ENCODE measurements around the gene RNF111. TPM values are rescaled to one million over a fixed set of nuclear protein-coding genes. Genes with fewer than 3 reads are reported as not detected.

The RNF111 gene
- total and polyA plus RNA-seq, 9 of the 15 experiments (the other 6 are each of a cell fraction or from before 2014, with no cell fraction given), result 7.9 to 26.0 (median 14.4) TPM

DNA sequence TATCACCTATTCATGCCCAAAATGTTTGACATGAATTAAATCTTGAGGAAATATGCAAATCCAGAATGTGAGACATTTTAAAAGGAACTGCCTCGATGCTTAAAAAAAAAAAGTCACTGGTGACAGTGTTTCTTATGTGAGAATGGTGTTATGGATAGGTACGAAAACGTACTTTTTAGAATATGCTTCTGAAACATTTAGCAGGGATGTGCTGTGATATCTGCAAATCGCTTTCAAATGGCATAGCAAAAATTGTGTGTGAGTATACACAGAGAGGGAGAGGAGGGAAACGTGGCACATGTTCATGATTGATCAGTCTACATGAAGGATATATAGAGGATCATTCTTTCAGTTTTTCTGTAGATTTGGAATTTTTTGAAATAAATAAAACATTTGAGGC is 133.5 kb downstream of the RNF111 start (continued):
- TF ChIP-seq ARID3A (IDR thresholded peaks at IDR 0.05; ENCODE audit: borderline replicate concordance, low read depth, low read length) (no peak), NONO (IDR thresholded peaks at IDR 0.05; ENCODE audit: low read depth in 2 of 2, low read length in 1 of 2) (no peak), E2F3 (CRISPR knock-in tag; IDR thresholded peaks at IDR 0.05) (no peak), ILK (tag; IDR thresholded peaks at IDR 0.05; ENCODE audit: borderline replicate concordance, low read depth) (no peak), HNRNPL (IDR thresholded peaks at IDR 0.05; ENCODE audit: low read depth, low read length) (no peak), XRCC3 (IDR thresholded peaks at IDR 0.05) (no peak), RBM25 (IDR thresholded peaks at IDR 0.05; ENCODE audit: low read depth, low read length, severe bottlenecking) (no peak)
- TF ChIP-seq, protein P1, sequence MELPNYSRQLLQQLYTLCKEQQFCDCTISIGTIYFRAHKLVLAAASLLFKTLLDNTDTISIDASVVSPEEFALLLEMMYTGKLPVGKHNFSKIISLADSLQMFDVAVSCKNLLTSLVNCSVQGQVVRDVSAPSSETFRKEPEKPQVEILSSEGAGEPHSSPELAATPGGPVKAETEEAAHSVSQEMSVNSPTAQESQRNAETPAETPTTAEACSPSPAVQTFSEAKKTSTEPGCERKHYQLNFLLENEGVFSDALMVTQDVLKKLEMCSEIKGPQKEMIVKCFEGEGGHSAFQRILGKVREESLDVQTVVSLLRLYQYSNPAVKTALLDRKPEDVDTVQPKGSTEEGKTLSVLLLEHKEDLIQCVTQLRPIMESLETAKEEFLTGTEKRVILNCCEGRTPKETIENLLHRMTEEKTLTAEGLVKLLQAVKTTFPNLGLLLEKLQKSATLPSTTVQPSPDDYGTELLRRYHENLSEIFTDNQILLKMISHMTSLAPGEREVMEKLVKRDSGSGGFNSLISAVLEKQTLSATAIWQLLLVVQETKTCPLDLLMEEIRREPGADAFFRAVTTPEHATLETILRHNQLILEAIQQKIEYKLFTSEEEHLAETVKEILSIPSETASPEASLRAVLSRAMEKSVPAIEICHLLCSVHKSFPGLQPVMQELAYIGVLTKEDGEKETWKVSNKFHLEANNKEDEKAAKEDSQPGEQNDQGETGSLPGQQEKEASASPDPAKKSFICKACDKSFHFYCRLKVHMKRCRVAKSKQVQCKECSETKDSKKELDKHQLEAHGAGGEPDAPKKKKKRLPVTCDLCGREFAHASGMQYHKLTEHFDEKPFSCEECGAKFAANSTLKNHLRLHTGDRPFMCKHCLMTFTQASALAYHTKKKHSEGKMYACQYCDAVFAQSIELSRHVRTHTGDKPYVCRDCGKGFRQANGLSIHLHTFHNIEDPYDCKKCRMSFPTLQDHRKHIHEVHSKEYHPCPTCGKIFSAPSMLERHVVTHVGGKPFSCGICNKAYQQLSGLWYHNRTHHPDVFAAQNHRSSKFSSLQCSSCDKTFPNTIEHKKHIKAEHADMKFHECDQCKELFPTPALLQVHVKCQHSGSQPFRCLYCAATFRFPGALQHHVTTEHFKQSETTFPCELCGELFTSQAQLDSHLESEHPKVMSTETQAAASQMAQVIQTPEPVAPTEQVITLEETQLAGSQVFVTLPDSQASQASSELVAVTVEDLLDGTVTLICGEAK (IDR thresholded peaks at IDR 0.05), result no peak
- TF ChIP-seq, protein P1 (CRISPR knock-in tag; IDR thresholded peaks at IDR 0.05), result no peak

Measured in K562 (cell line).